ENCODE data around the gene SH3RF3.

Gene SH3RF3

GRCh38 chr2:109229094-109229675 is 100.2 kb downstream of the SH3RF3 start:
- no peak overlapping the region for H2AK5ac ChIP-seq (ENCODE audit: low read depth, low read length)
- no peak for DNase-seq (ENCODE audit: low spot score)
- no peak overlapping the region for H2BK12ac ChIP-seq (ENCODE audit: low read length)
- H3K18ac ChIP-seq (ENCODE audit: low read length) = no peak overlapping the region
- H3K9me3 ChIP-seq (replicated peaks in 1 of 2; ENCODE audit: control insufficient read depth in 2 of 2, insufficient read depth in 1 of 2, low read depth in 1 of 2, low read length in 2 of 2) = no peaks in the 10 kb centered on the region
- no peak overlapping the region for H3K4me2 ChIP-seq (ENCODE audit: insufficient read depth, low read length, poor library complexity, severe bottlenecking)
- H3K79me1 ChIP-seq (ENCODE audit: low read depth, low read length) = no peaks in the 10 kb centered on the region
- no peaks in the 10 kb centered on the region for H3K27me3 ChIP-seq (ENCODE audit: control insufficient read depth in 3 of 3, insufficient read depth in 3 of 3, low read depth in 1 of 3, low read length in 3 of 3)
- H3K14ac ChIP-seq (ENCODE audit: low read length) = no peak overlapping the region
- H3K36me3 ChIP-seq (replicated peaks in 1 of 2; ENCODE audit: control insufficient read depth in 2 of 2, insufficient read depth in 2 of 2, low read length in 2 of 2) = no peaks in the 10 kb centered on the region
- no CpG with 5 or more reads among the region's 4 CpGs for WGBS, 2 donors (ENCODE audit: extremely low coverage in 2 of 2, insufficient read length in 2 of 2, insufficient replicate concordance in 1 of 2)
- no peak overlapping the region for H2AFZ ChIP-seq (ENCODE audit: low read length)
- H4K91ac ChIP-seq (ENCODE audit: low read depth, low read length, poor library complexity) = no peak overlapping the region
- no peak overlapping the region for H2BK5ac ChIP-seq (ENCODE audit: low read length)
- H2BK120ac ChIP-seq (ENCODE audit: low read depth, low read length) = no peak overlapping the region
- no peak overlapping the region for H3K4ac ChIP-seq (ENCODE audit: low read length)
- H4K8ac ChIP-seq (ENCODE audit: low read depth, low read length) = no peak overlapping the region
- no peak overlapping the region for H3K23ac ChIP-seq (ENCODE audit: low read depth, low read length, poor library complexity)
- no peak overlapping the region for H3K4me3 ChIP-seq (ENCODE audit: low read length in 2 of 2)
- H3K9ac ChIP-seq (ENCODE audit: low read depth, low read length, poor library complexity) = no peak overlapping the region
- no peaks in the 10 kb centered on the region for H3K4me1 ChIP-seq (ENCODE audit: control insufficient read depth in 2 of 2, insufficient read depth in 1 of 2, low read depth in 1 of 2, low read length in 2 of 2)
- no peak overlapping the region for H2BK15ac ChIP-seq (ENCODE audit: low read length)
- no peak overlapping the region for H3K27ac ChIP-seq (replicated peaks; ENCODE audit: low read length)

GRCh38 chr2:109230941-109231420 is 102.0 kb downstream of the SH3RF3 start:
- Histone ChIP-seq H3K4ac (ENCODE audit: low read length) (no peak overlapping the region), H4K8ac (ENCODE audit: low read depth, low read length) (no peak overlapping the region), H3K9ac (ENCODE audit: low read depth, low read length, poor library complexity) (no peak overlapping the region), H3K36me3 (replicated peaks in 1 of 2; ENCODE audit: control insufficient read depth in 2 of 2, insufficient read depth in 2 of 2, low read length in 2 of 2) (no peaks in the 10 kb centered on the region), H3K9me3 (replicated peaks in 1 of 2; ENCODE audit: control insufficient read depth in 2 of 2, insufficient read depth in 1 of 2, low read depth in 1 of 2, low read length in 2 of 2) (no peaks in the 10 kb centered on the region), H3K27ac (replicated peaks; ENCODE audit: low read length) (no peak overlapping the region), H2BK120ac (ENCODE audit: low read depth, low read length) (no peak overlapping the region), H3K4me1 (ENCODE audit: control insufficient read depth in 2 of 2, insufficient read depth in 1 of 2, low read depth in 1 of 2, low read length in 2 of 2) (no peaks in the 10 kb centered on the region), H3K27me3 (ENCODE audit: control insufficient read depth in 3 of 3, insufficient read depth in 3 of 3, low read depth in 1 of 3, low read length in 3 of 3) (no peaks in the 10 kb centered on the region), H2AK5ac (ENCODE audit: low read depth, low read length) (no peak overlapping the region), H3K4me3 (ENCODE audit: low read length in 2 of 2) (no peak overlapping the region), H3K14ac (ENCODE audit: low read length) (no peak overlapping the region), H2BK15ac (ENCODE audit: low read length) (no peak overlapping the region), H4K91ac (ENCODE audit: low read depth, low read length, poor library complexity) (no peak overlapping the region), H2BK5ac (ENCODE audit: low read length) (no peak overlapping the region), H3K4me2 (ENCODE audit: insufficient read depth, low read length, poor library complexity, severe bottlenecking) (no peak overlapping the region), H2AFZ (ENCODE audit: low read length) (no peak overlapping the region), H3K18ac (ENCODE audit: low read length) (no peak overlapping the region), H2BK12ac (ENCODE audit: low read length) (no peak overlapping the region), H3K79me1 (ENCODE audit: low read depth, low read length) (no peaks in the 10 kb centered on the region), H3K23ac (ENCODE audit: low read depth, low read length, poor library complexity) (no peak overlapping the region)
- no peak for DNase-seq (ENCODE audit: low spot score)
- no CpG with 5 or more reads among the region's 7 CpGs for WGBS, 2 donors (ENCODE audit: extremely low coverage in 2 of 2, insufficient read length in 2 of 2, insufficient replicate concordance in 1 of 2)

GRCh38 chr2:109231428-109231827 is 102.4 kb downstream of the SH3RF3 start:
- Histone ChIP-seq H3K23ac (ENCODE audit: low read depth, low read length, poor library complexity) (no peak overlapping the region), H3K4me1 (ENCODE audit: control insufficient read depth in 2 of 2, insufficient read depth in 1 of 2, low read depth in 1 of 2, low read length in 2 of 2) (no peaks in the 10 kb centered on the region), H2AK5ac (ENCODE audit: low read depth, low read length) (no peak overlapping the region), H2BK12ac (ENCODE audit: low read length) (no peak overlapping the region), H3K4ac (ENCODE audit: low read length) (no peak overlapping the region), H3K14ac (ENCODE audit: low read length) (no peak overlapping the region), H3K36me3 (replicated peaks in 1 of 2; ENCODE audit: control insufficient read depth in 2 of 2, insufficient read depth in 2 of 2, low read length in 2 of 2) (no peaks in the 10 kb centered on the region), H3K4me3 (ENCODE audit: low read length in 2 of 2) (no peak overlapping the region), H2BK120ac (ENCODE audit: low read depth, low read length) (no peak overlapping the region), H3K4me2 (ENCODE audit: insufficient read depth, low read length, poor library complexity, severe bottlenecking) (no peak overlapping the region), H2AFZ (ENCODE audit: low read length) (no peak overlapping the region), H3K27ac (replicated peaks; ENCODE audit: low read length) (no peak overlapping the region), H3K9me3 (replicated peaks in 1 of 2; ENCODE audit: control insufficient read depth in 2 of 2, insufficient read depth in 1 of 2, low read depth in 1 of 2, low read length in 2 of 2) (no peaks in the 10 kb centered on the region), H4K91ac (ENCODE audit: low read depth, low read length, poor library complexity) (no peak overlapping the region), H3K18ac (ENCODE audit: low read length) (no peak overlapping the region), H2BK15ac (ENCODE audit: low read length) (no peak overlapping the region), H4K8ac (ENCODE audit: low read depth, low read length) (no peak overlapping the region), H3K27me3 (ENCODE audit: control insufficient read depth in 3 of 3, insufficient read depth in 3 of 3, low read depth in 1 of 3, low read length in 3 of 3) (no peaks in the 10 kb centered on the region), H3K79me1 (ENCODE audit: low read depth, low read length) (no peaks in the 10 kb centered on the region), H2BK5ac (ENCODE audit: low read length) (no peak overlapping the region), H3K9ac (ENCODE audit: low read depth, low read length, poor library complexity) (no peak overlapping the region)
- no peak for DNase-seq (ENCODE audit: low spot score)
- no CpG with 5 or more reads among the region's 3 CpGs for WGBS, 2 donors (ENCODE audit: extremely low coverage in 2 of 2, insufficient read length in 2 of 2, insufficient replicate concordance in 1 of 2)

GRCh38 chr2:109231996-109232705 is 103.1 kb downstream of the SH3RF3 start:
- H3K18ac ChIP-seq (ENCODE audit: low read length) = no peak overlapping the region
- H3K14ac ChIP-seq (ENCODE audit: low read length) = no peak overlapping the region
- H3K9me3 ChIP-seq (replicated peaks in 1 of 2; ENCODE audit: control insufficient read depth in 2 of 2, insufficient read depth in 1 of 2, low read depth in 1 of 2, low read length in 2 of 2) = no peaks in the 10 kb centered on the region
- H3K27ac ChIP-seq (replicated peaks; ENCODE audit: low read length) = no peak overlapping the region
- no peaks in the 10 kb centered on the region for H3K27me3 ChIP-seq (ENCODE audit: control insufficient read depth in 3 of 3, insufficient read depth in 3 of 3, low read depth in 1 of 3, low read length in 3 of 3)
- H2BK120ac ChIP-seq (ENCODE audit: low read depth, low read length) = no peak overlapping the region
- no peak overlapping the region for H4K8ac ChIP-seq (ENCODE audit: low read depth, low read length)
- H3K36me3 ChIP-seq (replicated peaks in 1 of 2; ENCODE audit: control insufficient read depth in 2 of 2, insufficient read depth in 2 of 2, low read length in 2 of 2) = no peaks in the 10 kb centered on the region
- H2AK5ac ChIP-seq (ENCODE audit: low read depth, low read length) = no peak overlapping the region
- DNase-seq (ENCODE audit: low spot score) = no peak
- H4K91ac ChIP-seq (ENCODE audit: low read depth, low read length, poor library complexity) = no peak overlapping the region
- H3K23ac ChIP-seq (ENCODE audit: low read depth, low read length, poor library complexity) = no peak overlapping the region
- no peaks in the 10 kb centered on the region for H3K79me1 ChIP-seq (ENCODE audit: low read depth, low read length)
- WGBS, 2 donors (ENCODE audit: extremely low coverage in 2 of 2, insufficient read length in 2 of 2, insufficient replicate concordance in 1 of 2) = no CpG with 5 or more reads among the region's 7 CpGs
- H2AFZ ChIP-seq (ENCODE audit: low read length) = no peak overlapping the region
- H2BK5ac ChIP-seq (ENCODE audit: low read length) = no peak overlapping the region
- H3K4ac ChIP-seq (ENCODE audit: low read length) = no peak overlapping the region
- no peak overlapping the region for H3K9ac ChIP-seq (ENCODE audit: low read depth, low read length, poor library complexity)
- no peak overlapping the region for H2BK12ac ChIP-seq (ENCODE audit: low read length)
- no peaks in the 10 kb centered on the region for H3K4me1 ChIP-seq (ENCODE audit: control insufficient read depth in 2 of 2, insufficient read depth in 1 of 2, low read depth in 1 of 2, low read length in 2 of 2)
- H3K4me3 ChIP-seq (ENCODE audit: low read length in 2 of 2) = no peak overlapping the region
- H2BK15ac ChIP-seq (ENCODE audit: low read length) = no peak overlapping the region
- H3K4me2 ChIP-seq (ENCODE audit: insufficient read depth, low read length, poor library complexity, severe bottlenecking) = no peak overlapping the region
